ENCODE measurements around the gene PTPRN2.
"Not testable (repeated sequence)": the region's sequence is repeated elsewhere in the genome, so short reads cannot be mapped to it uniquely, and the experiment has no call there.

Gene PTPRN2

DNA sequence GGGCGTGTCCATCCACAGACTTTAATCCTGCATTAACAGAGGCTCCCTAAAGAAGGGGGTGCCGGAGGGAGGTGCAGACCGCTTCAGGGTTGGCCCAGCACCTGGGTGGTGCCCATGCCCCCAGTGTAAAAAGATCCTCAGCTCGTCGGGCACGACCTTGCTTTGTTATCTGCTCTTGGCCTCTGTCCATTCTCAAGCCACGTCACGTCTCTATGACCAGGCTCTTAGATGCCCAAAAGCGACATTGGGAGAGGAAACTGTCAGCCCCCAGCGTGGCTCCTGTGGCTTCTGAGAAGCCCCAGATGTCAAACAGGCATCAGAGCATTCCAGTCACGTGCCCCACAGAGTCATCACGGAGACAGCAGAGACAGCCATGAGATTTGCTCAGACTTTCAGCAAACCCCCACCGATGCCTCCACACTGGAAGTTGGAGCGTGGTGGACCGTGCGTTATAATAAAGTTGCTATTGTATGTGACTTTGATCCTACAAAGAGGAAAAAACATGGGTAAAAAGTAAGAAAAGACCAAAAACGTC is 55.5 kb downstream of the PTPRN2 start:
- DNase-seq (ENCODE audit: low spot score) = no peak

DNA sequence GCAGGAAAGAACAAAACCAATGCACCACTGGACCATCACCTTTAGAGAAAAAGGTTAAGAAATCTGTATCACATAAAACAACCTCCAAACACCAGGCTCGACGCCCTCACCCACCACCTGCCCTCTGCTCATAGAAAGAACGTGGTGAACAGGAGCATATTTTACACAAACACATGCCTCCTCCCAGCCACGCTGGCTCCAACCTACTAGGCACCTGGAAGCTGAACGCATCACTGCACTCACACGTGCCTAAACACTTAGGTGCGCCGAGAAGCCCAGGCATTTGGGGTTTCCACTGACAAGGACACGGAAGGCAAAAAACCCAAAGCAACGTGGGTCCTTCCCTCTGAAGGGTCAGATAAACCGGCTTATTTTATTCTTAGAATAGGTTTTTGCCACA is 56.0 kb downstream of the PTPRN2 start:
- DNase-seq (ENCODE audit: low spot score) = no peak

DNA sequence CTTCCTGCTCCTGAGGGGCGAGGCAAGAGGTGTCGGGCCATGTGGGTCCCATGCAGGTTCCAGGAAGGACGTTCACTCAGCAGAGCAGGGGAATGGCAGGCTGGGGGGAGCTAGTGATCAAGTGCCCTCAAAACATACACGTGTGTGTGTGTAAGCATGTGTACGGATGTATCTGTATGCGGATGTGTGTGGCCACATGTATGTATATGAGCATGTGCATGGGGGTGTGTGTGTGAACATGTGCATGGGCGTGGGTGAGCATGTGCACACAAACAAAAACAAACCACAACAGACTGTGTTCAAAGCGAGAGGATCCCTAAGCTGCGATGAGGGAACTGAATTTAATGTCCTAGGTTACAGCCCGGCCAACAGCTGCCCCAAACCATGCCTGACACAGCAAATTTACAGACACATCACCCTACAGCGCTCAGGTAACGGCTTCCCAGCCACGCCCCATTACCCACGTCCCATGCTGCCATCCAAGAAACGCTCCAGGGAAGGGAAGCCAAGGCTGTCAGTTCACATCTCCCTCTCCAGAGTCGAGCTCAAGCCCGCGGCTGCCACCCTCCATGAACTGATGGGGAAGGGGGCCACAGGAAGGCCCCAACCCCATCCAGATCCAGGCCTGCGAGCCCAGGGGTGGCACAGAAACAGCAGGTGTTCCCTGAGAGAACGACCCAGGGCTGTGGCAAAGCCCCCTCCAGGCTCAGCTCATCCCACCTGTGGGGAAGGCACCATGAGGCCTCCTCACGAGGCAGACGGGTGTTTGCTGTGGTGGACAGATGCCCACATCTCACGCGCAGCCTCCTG is 56.6 kb downstream of the PTPRN2 start:
- DNase-seq (ENCODE audit: low spot score) = no peak

GRCh38 chr7:158529181-158530096 is 58.2 kb downstream of the PTPRN2 start:
- DNase-seq (ENCODE audit: low spot score) = no peak

DNA sequence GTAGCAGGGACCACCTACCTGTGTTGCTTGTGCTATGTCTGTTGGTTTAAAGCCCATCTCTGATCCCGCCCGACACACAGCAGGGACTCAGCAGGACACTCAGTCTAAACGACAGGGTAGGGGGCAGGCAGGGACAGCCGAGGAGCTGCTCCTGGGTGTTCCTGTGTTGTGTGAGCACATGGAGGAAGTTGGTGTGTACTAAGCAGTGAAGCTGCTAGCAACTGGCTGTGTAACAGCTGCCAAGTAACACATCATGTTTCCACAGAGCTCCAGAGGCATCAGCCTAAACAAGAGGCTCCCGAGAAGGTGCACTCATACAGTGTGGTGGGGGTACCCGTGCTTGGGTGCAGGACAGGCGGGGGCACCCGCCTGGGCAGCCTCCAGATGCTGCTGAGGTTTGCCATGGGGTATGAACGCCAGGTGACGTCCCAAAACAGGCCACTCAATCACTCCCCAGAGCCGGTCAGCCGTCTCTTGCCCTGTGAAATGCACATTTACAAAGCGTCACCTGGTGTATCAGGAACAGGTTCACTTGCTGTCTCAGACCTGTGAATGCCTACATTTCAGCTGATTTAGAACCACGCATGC is 59.6 kb downstream of the PTPRN2 start:
- DNase-seq (ENCODE audit: low spot score) = no peak

DNA sequence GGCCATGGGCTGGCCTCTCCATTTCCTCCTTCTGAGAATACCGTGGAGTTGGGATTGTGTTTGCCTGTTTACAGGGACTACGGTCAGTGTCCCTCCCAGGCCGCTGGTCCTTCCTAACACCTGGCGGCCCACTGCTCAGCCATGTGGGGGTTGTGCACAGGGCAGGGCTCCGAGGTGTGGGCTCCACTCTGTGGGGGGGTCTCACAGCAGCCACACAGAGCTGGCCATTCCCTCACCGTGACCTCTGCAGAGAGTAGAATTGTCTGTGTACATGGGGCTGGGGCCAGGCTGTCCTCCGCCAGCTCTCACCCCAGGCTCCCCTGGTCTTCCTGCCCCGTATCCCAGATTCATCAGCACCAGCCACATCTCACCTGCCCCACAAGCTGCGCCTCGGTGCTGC is 60.1 kb downstream of the PTPRN2 start:
- DNase-seq (ENCODE audit: low spot score) = no peak

- DNase-seq (ENCODE audit: low spot score) = no peak
Measured at GRCh38 chr7:158527038-158527437, 60.6 kb downstream of the PTPRN2 start.

DNA sequence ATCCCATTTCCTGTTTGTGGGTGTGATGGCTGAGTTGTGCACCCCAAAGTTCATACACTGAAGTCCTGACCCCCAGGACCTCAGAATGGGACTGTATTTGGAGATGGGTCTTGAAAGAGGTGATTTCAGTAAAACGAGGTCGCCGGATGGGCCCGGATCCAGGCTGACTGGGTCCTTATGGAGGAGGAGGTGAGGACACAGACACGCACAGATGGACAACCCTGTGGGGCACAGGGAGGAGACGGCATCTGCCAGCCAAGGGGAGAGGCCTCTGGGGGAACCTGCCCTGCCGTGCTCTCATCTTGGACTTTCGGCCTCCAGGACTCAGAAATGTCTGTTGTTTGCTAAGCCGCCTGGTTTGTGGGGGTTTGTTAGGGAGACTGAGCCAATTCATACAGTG is 61.1 kb downstream of the PTPRN2 start:
- no peak for DNase-seq (ENCODE audit: low spot score)

GRCh38 chr7:158525648-158526484 is 61.8 kb downstream of the PTPRN2 start:
- no peak for DNase-seq (ENCODE audit: low spot score)

DNA sequence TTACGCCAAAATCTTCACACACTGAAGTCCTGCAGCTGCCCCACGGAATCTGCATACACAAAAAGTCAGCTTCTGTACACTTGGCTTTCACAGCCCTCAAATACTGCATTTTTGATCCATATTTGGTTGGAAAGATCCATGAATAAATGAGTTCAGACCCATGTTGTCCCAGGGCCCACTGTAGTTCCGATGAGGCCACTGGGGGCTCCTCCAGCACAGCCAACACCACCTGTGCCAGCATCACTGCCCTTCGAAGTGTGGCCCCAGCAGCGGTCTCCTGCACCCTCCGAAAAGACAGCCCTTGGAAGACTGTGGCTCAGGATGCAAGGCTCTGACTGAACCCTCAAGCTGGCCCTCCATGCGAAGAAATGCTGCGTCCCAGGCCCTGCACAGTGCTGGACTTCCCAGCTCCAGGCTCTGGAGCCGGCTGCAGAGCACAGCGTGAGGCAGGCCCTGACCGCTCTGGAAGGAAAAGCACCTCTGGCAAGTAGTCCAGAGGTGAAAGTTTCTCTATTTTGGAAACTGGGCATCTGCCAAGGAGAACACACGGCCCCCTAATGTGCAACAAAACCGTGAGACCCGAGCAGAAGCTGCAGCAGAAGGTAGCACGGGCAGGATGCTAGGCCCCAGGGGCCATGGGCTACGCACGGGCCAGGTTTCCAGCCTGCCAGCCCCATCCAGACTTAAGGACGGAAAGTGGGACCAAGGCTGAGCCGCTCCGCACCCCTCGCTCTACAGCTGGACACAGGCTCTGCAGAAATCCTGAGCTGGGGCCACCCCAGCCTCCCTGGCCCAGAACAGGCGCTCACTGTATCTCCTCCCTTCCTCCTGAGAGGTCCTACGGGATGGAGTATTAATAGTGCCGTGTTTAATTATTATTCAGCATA is 62.6 kb downstream of the PTPRN2 start:
- DNase-seq (ENCODE audit: low spot score) = no peak

DNA sequence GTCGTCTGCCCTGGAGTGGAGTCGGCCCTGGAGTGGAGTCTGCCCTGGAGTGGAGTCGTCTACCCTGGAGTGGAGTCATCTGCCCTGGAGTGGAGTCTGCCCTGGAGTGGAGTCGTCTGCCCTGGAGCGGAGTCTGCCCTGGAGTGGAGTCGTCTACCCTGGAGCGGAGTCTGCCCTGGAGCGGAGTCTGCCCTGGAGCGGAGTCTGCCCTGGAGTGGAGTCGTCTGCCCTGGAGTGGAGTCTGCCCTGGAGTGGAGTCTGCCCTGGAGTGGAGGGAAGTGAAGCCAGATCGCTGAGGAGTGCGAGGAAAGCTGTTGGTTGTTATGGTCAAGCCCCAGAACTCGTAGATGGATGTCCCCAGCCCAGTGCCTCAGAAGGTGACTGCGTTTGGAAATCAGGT is 63.3 kb downstream of the PTPRN2 start:
- peak; percentile 57 for DNase-seq (ENCODE audit: low spot score)

DNA sequence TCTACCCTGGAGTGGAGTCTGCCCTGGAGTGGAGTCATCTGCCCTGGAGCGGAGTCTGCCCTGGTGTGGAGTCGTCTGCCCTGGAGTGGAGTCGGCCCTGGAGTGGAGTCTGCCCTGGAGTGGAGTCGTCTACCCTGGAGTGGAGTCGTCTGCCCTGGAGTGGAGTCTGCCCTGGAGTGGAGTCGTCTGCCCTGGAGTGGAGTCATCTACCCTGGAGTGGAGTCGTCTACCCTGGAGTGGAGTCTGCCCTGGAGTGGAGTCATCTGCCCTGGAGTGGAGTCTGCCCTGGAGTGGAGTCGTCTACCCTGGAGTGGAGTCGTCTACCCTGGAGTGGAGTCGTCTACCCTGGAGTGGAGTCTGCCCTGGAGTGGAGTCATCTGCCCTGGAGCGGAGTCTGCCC is 63.7 kb downstream of the PTPRN2 start:
- DNase-seq (ENCODE audit: low spot score) = not testable (repeated sequence)

DNA sequence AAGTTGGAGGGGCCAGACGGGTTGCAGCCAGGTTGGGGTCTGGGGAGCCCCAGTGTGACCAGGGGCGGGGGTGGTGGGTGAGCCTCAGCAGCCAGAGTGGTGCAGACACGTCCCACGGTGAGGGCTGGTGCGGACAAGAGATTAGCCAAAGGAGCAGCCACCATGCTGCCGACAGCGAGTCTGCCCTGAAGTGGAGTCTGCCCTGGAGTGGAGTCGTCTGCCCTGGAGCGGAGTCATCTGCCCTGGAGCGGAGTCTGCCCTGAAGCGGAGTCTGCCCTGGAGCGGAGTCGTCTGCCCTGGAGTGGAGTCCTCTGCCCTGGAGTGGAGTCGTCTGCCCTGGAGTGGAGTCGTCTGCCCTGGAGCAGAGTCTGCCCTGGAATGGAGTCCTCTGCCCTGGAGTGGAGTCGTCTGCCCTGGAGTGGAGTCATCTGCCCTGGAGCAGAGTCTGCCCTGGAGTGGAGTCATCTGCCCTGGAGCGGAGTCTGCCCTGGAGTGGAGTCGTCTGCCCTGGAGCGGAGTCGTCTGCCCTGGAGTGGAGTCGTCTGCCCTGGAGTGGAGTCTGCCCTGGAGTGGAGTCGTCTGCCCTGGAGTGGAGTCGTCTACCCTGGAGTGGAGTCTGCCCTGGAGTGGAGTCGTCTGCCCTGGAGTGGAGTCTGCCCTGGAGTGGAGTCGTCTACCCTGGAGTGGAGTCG is 64.3 kb downstream of the PTPRN2 start:
- DNase-seq (ENCODE audit: low spot score) = not testable (repeated sequence)

GRCh38 chr7:158521795-158522194 is 65.8 kb downstream of the PTPRN2 start:
- DNase-seq (ENCODE audit: low spot score) = not testable (repeated sequence)

- DNase-seq (ENCODE audit: low spot score) = no peak
Measured at GRCh38 chr7:158520825-158521224, 66.8 kb downstream of the PTPRN2 start.

DNA sequence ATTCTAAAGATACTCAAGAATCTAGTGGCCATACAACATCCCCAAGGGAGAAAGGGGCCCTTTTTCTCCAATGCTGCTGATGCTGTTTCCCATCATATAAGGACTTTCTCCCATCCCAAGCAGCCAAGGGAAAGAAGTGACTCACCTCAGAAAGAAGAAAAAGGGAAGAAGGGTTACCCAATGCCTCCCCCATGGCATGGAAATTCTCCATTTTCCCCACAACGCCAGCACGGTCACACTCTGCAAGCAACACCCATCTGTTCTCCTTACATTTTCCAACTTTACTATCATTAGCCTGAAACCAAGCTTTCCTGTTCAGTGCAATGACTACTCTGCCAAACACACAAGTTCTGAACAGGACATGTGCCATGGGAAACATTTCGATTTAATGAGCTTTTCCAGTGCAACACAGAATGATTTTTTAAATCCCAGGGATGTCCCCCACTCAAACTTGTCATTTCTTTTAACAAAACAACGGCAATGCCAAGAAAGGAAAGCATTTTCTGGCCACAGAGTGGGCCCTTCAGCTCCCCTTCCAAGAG is 67.9 kb downstream of the PTPRN2 start:
- DNase-seq (ENCODE audit: low spot score) = no peak

DNA sequence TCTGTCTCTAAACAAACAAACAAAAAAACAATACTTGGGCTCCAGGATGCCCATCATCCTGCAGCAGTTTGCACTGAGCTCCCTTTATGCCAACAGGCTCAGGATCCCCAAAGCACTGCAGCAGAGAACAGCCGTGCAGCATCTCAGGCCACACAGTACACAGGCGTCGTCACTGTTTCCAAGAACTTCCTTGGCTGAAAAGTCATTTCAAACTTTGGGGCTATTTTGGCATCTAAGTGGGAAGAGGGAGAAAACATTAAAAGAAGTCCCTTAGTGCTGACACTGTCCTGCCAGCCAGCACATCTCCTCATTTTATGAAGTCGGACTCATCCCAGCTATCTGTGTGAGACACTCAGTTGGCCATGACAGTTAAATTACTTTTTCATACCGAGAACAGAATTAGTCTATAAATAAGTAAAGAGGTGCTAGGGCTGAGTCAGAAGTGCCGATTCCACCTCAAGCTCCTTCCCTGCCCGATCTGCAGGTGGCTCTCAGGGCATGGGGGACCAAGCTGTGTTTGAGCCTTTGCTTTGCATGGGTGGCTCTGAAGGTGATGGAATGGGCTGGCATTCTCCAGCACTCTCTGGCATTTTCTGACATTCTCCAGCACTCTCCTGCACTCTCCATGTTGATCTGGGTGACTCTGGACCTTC is 68.5 kb downstream of the PTPRN2 start:
- DNase-seq (ENCODE audit: low spot score) = no peak

DNA sequence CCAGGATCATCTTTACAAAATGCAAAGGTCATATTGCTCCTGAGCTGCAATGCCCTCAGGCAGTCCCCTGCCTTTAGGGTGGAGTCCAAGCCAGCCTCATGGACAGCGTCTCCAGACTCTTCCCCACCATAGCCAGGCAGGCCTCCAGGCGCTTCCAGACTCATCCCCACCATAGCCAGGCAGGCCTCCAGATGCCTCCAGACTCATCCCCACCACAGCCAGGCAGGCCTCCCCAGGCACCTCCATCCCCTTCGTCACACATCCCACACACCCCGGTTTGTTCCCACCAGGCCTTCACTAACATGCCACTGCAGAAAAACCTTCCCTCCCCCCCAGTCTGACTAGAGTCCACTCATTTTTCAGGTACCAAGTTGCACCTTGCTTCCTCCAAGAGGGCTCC is 70.1 kb downstream of the PTPRN2 start:
- no peak for DNase-seq (ENCODE audit: low spot score)

GRCh38 chr7:158517072-158517471 is 70.6 kb downstream of the PTPRN2 start:
- DNase-seq (ENCODE audit: low spot score) = no peak
